Hematopoietic multipotent progenitor cell treated with erythropoietin and hydrocortisone succinate and interleukin-3 and kit ligand, for 8 days (in vitro differentiated cells): ENCODE results near the gene MEPCE.
"Not testable (repeated sequence)": the region's sequence is repeated elsewhere in the genome, so short reads cannot be mapped to it uniquely, and the experiment has no call there.

Source experiments
- DNase-seq: peaks from one replicate; pipeline ENCODE4 v3.0.0-alpha.2; 2015

Gene MEPCE

DNA sequence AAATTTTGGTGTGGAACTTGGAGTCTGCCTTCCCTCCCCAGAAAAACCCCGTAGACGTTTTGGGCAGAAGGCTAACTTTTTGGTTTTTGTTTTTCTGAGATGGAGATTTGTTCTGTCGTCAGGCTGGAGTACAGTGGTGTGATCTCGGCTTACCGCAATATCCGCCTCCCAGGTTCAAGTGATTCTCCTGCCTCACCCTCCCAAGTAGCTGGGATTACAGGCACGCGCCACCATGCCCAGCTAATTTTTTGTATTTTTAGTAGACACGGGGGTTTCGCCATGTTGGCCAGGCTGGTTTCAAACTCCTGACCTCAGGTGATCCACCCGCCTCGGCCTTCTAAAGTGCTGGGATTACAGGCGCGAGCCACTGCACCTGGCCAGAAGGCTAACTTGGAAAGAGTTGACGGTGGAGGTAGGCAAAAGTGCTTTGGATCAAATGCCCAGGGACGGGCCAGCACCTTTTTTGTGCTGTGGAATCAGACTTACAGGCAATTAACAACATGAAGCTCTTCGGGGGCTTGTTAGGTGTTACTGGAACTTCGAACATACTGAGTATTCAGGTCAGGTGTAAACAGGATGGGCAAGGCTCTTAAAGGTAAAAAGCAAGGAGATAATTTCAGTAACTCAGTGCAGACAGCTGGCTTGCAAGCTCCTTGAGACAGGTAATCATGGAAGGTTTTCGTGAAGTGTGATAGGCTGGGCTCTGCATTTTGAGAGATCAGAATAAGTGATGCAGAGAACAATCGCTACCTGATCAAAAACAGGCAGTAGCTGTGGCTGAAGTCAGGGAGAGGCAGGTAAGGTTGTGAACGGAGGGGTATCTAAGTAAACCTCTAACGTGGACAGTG, 4.9 kb downstream of the MEPCE start:
- no peak for DNase-seq

DNA sequence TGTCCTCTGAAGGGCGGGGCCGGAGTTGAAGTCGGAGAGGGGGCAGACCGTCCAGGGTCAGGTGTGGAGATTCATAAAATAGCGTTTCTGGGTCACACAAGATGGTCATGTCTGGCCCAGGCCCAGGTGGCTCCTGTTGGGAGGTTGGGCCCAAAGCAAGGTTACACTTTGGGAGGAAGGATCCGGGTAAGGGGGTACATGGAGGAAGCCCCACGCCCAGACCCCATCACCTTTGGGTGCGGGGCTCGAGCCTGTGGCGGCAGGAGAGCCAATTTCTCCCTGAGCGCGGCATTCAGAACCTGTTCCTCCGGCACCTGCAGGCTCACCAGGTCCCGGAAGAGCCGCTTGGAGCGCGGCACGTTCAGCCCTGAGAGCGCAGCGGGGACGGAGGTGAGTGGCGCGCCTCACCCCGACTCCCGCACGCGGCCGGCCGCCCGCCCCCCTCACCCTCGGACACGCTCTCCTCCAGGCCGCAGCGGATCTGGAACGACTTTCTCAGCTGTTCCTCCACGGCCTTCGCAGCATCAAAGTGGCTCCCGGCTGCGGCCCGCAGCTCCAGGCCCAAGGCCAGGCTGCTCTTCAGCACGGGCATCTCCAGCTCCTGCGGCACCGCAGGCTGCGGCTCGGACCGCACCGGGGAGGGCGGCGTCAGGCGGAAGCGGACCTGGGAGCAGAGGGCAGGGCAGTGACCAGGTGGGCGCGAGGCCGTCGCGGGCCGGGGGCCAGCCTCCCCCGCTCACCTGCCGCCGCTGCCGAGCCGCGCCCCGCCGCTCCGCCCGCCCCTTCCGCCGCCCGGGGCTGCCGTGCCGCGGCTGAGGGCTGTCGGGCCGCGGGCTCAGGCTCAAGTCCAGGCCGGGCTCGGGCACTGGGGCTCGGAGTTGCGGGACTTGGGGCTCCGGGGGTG, 6.0 kb downstream of the MEPCE start:
- peak; percentile 49 for DNase-seq

DNA sequence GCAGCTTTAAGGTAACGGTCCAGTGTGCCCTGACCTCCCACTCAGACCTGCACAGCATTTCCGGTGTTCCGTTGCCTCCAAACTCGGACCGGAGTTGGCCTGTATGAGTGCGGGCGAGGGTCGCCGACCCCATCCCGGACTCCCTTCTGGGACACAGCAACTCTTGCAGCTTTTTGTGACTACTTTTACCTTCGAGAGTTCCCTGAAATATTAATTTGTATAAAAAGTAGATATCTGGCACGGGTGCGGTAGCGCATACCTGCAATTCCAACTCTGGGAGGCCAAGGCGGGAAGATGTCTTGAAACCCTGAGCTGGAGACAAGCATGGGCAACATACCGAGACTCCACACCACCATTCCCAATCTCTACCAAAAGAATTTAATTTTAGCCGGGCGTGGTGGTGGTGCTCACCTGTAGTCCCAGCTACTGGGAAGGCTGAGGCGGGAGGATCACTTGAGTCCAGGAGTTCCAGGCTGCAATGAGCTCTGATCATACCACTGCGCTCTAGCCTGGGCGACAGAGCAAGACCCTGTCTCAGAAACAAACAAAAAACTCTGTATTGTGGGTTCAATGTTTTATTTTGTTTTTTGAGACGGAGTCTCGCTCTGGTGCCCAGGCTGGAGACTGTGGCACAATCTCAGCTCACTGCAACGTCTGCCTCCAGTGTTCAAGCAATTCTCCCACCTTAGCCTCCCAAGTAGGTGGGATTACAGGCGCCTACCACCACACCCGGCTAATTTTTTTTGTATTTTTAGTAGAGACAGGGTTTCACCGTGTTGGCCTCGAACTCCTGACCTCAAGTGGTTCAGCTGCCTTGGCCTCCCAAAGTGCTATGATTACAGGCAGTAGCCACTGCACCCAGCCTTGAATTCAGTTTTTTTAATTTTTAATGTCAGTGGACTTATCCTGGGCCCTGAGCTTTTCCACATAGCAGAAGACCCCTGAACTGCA, 7.8 kb downstream of the MEPCE start:
- no peak for DNase-seq

DNA sequence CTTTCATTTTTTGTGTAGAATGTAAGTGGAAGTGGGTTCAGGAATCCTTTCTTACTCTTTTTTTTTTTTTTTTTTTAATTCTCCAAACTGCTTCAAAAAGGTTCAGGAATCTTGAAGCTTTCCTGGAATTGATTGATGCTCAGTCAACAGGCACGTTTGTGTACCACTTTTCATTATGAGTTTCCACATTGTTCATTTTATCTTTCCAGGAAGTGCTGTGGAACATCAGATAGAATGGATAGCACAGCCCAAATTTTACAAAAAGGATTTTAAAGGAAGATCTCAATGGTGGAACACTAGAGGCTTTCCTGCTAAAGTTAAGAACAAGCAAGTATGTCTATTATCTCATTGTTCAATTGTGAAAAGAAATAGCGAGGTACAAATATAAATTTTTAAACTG, 8.5 kb downstream of the MEPCE start:
- no peak for DNase-seq

DNA sequence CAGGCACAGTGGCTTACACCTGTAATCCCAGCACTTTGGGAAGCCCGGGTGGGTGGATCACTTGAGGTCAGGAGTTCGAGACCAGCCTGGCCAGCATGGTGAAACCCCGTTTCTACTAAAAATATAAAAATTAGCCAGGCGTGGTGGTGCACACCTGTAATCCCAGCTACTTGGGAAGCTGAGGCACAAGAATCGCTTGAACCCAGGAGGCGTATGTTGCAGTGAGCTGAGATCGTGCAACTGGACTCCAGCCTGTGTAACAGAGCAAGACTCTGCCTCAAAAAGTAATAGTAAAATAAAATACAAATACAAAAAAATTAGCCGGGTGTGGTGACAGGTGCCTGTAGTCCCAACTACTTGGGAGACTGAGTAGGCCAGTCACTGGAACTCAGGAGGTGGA, 9.1 kb downstream of the MEPCE start:
- DNase-seq, result not testable (repeated sequence)

DNA sequence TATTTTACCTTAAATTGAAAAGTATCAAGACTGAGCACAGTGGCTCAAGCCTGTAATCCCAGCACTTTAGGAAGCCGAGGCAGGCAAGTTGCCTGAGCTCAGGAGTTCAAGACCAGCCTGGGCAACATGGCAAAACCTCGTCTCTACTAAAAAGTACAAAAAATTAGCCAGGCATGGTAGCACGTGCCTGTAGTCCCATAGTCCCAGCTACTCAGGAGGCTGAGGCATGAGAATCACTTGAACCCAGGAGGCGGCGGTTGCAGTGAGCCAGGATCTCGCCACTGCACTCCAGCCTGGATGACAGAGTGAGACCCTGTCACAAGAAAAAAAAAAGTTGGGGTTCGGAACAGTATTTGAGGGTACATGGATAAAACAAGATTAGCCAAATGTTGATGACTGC, 9.6 kb downstream of the MEPCE start:
- DNase-seq, result not testable (repeated sequence)

DNA sequence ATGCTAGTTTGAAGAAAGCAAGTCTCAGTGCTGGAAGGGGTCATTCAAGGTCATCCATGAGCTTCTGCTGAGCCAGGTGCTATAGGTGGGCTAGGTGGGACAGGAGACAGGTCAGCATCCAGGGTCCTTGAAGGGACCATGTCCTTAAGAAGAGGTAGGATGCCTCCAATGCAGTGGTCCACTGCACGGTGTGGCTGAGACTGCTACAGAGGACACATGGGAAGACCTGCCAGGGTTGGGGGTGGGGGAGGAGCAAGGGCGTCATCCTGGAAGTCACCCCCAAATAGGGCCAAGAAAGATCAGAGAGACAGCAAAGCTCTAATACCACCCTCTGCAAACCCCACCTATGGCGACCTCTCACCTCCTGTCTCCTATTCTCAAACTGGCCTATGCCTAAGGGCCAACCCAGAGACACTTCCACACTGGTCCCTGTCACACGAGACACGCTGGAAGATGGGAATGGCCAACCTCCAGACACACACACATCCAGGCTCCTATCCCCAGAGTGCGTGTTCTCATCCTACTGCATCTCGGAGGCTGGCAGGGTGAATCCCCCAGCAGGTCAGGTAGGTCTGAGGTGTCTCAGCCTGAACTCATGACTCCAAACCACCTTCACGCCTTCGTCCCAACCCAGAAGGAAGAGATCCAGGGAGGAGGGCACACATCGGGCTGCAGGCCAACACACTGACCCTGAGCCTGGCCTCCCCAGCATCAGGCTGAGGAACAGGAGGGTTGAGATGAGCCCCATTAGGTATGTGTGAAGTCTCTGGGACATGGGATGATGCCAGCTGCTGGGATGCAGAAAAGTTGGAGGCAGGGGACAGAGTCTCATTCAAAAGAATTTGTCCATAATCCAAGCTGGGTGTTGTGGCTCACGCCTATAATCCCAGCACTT, 12.3 kb downstream of the MEPCE start:
- DNase-seq, result no peak

DNA sequence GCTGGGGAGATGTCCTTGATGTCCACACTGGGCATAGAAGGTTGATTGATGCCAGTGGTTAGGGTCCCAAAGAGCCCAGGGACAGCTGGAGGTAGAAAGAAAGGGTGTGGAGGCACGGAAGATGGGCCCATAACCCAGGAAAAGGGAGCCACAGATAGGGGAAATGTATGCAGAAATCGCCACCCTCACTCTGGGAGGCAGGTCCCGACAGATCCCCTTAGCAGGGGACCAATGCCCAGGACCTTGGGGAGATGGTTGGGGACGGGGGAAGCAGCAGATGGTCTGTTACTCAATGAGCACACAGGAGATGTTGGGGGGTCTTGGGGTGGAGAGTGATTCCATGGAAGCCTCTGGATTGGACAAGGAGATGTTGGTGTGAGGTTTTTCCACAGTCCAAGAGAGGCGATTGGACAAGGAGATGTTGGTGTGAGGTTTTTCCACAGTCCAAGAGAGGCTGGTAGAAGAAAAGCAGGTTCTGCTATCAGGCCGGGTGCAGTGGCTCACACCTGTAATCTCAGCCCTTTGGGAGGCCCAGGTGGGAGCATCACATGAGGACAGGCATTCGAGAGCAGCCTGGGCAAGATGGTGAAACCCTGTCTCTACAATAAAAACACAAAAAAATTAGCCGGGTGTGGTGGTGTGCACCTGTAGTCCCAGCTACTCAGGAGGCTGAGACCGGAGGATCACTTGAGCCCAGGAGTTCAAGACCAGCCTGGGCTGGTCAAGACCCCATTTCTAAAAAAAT, 13.6 kb downstream of the MEPCE start:
- DNase-seq, result no peak

DNA sequence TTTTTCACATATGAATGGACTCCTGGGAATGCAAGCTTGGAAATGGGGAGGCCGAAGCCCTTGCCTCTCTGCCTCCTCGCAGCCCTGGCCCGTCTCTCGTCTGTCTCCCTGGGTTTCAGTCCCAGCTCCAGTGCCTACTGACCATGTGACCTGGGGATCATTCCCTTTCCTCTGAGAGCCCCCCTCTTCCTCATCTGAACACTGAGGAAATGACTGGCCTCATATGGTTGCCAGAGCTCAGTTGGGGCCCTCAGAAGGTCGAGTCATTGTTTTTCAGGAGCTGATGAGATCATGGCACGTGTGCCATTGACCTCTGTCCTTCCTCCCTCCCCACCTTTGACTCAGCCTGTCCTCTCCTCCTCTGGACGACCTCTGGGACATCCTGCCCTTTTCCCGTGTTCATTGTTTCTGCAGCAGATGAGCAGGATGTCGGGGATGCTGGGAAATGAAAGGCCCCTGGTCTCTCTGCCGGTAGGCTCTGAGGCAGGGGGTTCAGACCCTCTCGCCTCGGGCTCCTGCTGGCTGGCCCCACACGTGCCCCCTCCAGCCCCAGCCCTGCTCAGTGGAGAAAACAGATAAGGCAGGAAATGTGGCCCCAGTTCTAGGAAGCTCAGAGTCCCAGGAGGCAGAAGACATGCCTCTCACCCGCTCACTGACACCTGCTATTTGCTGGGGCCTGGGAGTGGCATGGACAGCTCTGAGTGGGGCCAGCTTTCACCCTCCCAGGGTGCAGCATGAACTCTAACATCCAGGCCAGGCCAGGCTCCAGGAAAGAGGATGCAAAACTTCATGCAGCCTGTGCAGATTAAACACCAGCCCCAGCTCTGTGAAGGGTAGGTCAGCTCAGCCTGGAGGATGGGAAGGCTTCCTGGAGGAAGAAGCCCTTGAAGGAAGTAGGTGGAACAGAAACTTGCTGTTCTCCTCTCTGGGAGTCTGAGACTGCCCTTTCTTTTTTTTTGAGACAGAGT, 15.0 kb downstream of the MEPCE start:
- peak; percentile 77 for DNase-seq

DNA sequence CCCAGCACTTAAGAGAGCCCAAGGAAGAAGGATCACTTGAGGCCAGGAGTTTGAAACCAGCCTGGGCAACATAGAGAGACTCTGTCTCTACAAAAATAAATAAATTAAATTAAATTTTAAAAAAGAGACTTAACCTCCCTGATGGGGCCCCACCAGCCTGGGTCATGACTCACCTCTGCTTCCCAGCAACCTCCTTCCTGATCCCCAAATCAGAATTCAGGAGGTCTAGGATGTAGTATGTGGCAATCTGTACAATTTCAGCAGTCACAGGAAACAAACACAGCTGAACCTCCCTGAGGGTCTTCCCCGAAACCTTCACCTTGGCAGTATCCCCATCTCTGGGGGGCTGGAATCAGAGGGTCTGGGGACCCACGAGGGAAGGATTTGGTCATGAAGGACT, 16.4 kb downstream of the MEPCE start:
- no peak for DNase-seq

DNA sequence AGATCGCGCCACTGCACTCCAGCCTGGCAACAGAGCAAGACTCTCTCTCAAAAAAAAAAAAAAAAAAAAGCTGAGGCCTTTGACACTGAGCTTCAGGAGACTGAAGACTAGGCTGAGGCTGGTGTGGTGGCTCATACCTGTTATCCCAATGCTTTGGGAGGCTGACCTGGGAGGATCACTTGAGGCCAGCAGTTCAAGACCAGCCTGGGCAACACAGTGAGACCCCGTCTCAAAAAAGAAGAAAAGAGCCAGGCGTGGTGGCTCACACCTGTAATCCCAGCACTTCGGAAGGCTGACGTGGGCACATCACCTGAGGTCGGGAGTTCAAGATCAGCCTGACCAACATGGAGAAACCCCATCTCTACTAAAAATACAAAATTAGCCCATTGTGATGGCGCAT, 17.7 kb downstream of the MEPCE start:
- not testable (repeated sequence) for DNase-seq

DNA sequence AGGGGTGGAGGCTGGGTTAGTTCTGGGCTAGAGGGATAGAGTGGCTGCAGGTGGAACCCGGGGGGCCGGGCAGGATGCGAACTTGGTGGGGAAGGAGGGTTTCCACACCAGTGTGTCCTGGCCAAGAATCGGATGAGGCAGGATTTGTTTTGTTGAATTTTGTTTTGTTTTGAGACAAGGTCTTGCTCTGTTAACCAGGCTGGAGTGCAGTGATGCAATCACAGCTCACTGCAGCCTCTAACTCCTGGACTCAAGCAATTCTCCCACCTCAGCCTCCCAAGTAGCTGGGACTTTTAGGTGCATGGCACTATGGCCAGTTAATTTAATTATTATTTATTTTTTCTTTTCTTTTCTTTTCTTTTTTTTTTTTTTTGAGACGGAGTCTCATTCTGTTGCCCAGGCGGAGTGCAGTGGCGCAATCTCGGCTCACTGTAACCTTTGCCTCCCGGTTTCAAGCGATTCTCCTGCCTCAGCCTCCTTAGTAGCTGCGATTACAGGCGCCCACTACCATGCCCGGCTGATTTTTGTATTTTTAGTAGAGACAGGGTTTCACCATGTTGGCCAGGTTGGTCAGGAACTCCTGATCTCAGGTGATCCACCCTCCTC, 19.7 kb downstream of the MEPCE start:
- no peak for DNase-seq

DNA sequence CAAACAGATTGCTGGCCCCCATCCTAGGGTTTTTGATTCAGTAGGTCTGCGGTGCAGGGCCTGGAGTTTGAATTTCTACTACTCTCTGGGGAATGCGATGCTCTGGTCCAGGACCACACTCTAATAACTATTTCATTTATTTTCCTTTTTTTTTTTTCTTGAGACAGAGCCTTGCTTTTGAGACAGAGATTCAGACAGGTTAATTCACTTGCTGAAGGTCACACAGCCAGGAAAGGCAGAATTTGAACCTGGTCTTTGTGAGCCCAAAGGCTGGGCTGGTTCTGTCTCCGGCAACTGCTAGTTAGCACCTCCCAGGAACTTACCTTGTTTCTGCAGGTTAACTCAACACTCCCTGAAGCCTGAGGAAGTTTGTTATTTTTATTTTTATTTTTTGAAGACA, 22.9 kb downstream of the MEPCE start:
- no peak for DNase-seq

DNA sequence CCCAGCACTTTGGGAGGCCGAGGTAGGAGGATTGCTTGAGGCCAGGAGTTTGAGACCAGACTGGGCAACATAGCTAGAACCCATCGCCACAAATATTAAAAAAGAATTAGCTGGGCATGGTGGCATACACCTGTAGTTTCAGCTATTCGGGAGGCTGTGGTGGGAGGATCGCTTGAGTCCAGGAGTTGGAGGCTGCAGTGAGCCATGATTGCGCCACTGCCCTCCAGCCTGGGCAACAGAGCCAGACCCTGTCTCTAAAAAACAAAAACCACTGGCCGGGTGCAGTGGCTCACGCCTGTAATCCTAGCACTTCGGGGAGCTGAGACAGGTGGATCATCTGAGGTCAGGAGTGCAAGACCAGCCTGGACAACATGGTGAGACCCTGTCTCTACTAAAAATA, 24.2 kb downstream of the MEPCE start:
- DNase-seq, result not testable (repeated sequence)

DNA sequence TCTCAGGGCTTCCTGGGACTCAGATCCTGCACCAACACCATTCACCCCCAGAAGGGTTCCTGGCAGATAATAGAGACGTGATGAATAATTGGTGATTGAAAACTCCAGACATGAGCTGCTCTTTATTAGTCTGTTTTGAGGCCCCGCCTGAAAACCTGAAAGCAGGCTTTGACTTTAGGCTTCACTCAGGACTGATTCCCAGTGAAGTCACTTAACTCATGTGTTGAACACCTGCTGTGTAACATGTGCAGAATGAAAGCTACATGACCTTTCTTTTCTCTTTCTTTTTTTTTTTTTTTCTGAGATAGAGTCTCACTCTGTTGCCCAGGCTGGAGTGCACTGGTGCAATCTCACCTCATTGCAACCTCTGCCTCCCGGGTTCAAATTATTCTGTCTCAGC, 25.6 kb downstream of the MEPCE start:
- no peak for DNase-seq

DNA sequence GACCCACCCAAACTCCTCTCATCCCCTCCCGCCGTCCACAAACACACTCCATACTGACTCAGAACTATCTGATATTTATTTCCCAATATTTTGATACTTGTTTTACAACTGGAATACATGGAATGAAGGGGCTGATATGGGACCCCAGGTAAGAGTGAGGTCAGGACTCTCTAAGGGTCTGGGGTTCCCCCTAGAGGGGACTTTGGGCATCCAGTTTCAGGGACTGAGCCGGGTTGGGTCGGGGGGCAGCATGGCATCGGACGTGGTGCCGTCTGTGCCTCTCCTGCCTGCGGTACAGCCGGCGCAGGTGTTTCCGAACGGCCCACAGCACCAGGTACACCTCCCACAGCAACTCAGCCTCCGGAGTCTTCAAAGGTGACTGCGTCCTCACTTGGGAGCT, 26.9 kb downstream of the MEPCE start:
- DNase-seq, result no peak

DNA sequence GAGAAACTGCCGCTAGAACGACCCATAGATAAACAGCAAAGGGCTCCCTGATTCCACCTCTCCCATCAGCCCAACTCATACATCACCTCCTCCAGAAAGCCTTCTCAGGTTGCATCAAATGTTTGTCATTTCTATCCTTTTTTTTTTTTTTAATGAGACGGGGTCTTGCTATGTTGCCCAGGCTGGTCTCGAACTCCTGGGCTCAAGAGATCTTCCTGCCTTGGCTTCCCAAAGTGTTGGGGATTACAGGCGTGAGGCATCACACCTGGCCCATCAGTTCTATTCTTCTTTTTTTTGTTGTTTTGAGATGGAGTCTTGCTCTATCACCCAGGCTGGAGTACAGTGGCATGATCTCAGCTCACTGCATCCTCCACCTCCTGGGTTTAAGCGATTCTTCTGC, 27.4 kb downstream of the MEPCE start:
- DNase-seq, result no peak

DNA sequence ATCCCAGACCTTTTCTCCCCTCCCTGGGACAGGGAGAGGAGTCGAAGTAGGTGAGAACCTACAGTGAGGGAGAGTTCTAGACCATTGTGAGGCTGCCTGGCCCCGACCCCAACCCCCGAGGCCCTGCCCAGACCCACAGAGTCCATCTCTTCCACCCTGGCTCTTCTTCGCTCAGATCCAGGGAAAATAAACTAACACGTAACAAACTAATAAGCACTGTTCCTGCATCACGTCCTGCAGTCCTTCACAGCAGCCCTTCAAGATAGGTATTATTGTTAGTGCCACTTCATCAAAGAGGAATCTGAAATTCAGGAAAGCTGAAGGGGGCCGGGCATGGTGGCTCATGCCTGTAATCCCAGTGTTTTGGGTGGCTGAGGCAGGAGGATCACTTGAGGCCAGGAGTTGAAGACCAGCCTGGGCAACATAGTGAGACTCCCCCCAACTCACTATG, 34.6 kb downstream of the MEPCE start, which contains the start of gene SPACDR:
Gene SPACDR (minus strand): TSS at position 51 of the 451 bp plus-strand sequence. CDS start 235 bp downstream, outside the sequence.
- no peak for DNase-seq

DNA sequence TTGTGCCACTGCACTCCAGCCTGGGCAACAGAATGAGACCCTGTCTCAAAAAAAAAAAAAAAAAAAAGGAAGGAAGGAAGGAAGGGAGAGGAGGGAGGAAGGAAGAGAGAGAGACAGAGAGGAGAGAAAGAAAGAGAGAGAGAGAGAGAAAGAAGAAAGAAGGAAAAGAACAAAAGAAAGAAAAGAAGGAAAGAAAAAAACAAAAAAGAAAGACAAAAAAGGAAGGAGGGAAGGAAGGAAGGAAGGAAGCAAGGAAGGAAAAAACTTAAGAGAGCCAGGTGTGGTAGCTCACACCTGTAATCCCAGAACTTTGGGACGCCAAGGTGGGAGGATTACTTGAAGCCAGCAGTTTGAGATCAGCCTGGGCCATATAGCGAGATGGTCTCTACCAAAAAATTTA, 35.2 kb downstream of the MEPCE start:
- DNase-seq, result no peak
